Erythroblast (primary cell): ENCODE measurements around the gene HOXB2.

Experiments
- GATA1 ChIP-seq: IDR thresholded peaks from 2 replicates; pipeline ENCODE4 v1.6.1; 2011; ENCODE audit warnings: low read depth, mild to moderate bottlenecking, control low read depth, low read length, moderate library complexity
- POLR2A ChIP-seq: IDR thresholded peaks from 2 replicates; pipeline ENCODE4 v1.6.1; 2011; ENCODE audit warnings: mild to moderate bottlenecking, low read length

DNA sequence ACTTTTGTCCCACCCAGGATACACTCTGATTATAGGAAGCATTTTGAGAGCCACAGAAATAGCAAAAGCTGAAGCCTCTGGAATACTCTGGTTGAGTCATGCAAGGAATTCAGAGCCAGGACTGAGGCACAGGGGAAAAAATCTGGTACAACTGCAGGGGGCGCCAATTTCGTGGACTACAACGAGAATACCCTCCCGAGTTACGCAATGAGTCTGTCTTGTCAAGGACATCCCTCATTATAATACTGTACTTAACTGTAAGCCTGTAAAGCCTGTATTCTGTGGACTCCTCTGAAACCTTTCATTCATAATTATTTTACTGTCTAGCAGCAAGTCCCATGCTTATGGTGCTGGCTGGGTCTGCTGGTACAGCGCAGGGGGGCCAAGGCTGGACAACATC, 21.9 kb downstream of the HOXB2 start:
- no peak for TF ChIP-seq POLR2A
- no peak for TF ChIP-seq GATA1
